HG02623 (cell line): ENCODE measurements around the gene CD2BP2.
"Not testable (repeated sequence)": the region's sequence is repeated elsewhere in the genome, so short reads cannot be mapped to it uniquely, and the experiment has no call there.

Source experiments
- ATAC-seq: cut with Tn5 transposase; IDR thresholded peaks from one replicate; pipeline ENCODE4 v1.9.1; 2021; ENCODE audit warnings: moderate library complexity; ENCODE audit not compliant: unreplicated experiment

The CD2BP2 gene

DNA sequence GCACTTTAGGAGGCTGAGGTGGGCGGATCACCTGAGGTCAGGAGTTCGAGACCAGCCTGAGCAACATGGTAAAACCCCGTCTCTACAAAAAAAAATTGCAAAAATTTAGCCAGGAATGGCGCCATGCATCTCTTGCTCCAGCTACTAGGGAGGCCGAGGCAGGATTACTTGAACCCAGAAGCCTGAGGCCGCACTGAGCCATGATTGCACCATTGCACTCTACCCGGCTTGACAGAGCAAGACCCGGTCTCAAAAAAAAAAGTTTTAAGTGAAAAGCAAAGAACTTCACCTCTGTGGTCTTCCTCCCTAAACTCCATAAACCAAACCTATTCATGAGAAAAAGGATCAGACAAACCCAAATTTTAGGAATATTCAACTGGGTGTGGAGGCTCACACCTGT, 7.0 kb downstream of the CD2BP2 start:
- no peak for ATAC-seq

DNA sequence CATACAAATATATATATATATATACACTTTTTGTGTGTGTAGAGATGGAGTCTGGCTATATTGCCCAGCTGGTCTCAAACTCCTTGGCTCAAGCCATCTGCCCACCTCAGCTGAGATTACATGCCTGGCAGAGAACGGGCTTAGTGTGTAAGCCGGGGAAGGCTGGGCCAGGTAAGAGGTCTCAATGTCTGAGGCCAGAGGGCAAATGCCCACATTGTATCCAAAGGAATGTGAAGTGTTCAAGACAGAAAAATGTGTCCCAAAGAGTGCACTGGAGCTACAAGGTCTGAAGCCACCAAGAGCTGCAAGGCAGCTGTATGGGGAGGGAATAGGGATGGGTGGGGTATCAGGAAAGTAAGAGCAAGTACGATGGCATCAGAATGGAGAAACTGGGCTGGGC, 8.8 kb downstream of the CD2BP2 start:
- no peak for ATAC-seq

- not testable (repeated sequence) for ATAC-seq
Observed at GRCh38 chr16:30343491-30343820, 11.7 kb downstream of the CD2BP2 start.

DNA sequence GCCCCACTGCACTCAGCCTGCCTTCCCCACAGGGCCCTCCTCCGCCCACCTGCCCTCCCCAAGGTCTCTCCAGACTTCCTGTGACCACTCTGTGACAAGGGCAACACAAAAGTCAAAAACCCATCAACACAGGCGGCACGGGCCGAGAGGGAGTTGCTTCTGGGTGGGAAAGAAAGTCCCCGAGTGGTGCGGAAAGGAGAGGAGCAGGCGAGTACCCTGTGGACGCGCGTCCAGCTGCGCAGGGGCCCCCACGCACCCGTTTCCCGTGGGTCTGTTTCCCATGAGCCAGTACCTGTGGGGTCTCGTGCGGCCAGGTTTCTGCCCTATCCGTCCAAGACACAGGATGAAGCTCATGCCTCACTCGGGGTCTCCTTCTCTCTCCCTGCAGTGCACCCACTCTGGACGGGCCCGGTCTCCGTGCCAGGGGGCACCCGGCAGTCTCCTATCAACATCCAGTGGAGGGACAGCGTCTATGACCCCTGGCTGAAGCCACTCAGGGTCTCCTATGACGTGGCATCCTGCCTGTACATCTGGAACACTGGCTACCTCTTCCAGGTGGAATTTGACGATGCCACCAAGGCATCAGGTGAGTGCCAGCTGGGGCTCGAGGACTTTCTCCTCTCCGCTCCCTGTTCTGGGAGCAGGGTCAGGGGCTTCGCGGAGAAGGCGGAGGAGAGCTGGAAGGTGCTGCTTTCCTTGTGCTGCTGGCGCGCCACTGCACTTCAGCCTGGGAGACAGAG, 12.2 kb downstream of the CD2BP2 start:
- no peak for ATAC-seq

DNA sequence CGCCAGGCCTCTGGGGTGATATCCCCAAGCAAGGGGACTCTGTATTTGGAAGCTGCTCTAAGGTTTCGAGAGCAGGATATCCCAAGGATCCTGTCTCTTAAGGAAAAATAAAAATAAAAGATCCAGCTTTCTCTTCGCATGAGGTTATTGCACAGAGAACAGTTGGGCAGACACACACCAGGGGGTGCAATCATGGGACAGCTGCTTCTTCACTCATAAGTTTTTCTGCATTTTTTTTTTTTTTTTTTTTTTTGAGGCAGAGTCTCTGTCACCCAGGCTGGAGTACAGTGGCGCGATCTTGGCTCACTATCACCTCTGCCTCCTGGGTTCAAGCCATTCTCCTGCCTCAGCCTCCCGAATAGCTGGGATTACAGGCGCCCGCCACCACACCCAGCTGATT, 13.1 kb downstream of the CD2BP2 start:
- not testable (repeated sequence) for ATAC-seq

DNA sequence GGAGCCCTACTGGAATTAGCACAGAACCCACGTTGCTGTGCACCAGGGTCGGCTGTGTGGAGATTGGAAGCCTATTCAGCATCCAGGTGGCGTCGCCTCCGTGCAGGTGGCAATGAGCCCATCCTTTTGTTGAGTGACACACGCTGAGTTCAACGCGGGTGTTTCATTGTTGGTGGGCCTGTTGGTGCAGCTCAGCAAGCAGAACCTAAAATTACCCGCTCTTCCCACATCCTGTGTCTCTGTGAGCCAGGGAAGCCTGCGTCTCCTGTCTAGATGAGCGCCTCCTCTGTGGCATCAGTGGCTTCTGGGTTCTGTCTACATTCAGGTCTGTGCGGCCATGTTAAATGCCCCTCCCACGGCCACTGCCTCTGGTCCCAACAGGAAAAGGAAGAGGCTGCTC, 14.5 kb downstream of the CD2BP2 start:
- no peak for ATAC-seq

DNA sequence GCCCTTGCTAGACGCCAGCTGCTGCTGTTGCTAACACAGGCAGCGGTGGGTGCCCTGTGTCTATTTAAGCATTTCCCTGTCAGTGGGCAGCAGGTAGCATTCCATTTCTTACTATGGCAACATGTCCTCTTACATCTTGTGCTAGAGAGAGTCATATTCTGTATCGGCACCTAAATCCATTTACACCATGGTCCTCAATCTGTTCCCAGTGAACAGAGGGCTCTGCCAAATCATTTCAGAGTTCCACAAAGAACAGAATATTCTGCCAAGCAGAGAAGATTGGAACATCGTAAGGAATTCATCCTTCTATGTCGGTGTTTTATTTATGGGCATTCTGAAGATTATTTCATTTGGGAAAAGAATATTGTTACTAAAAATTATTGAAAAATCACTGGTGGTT, 16.4 kb downstream of the CD2BP2 start:
- not testable (repeated sequence) for ATAC-seq

- not testable (repeated sequence) for ATAC-seq
Observed at GRCh38 chr16:30337964-30338357, 17.1 kb downstream of the CD2BP2 start.

DNA sequence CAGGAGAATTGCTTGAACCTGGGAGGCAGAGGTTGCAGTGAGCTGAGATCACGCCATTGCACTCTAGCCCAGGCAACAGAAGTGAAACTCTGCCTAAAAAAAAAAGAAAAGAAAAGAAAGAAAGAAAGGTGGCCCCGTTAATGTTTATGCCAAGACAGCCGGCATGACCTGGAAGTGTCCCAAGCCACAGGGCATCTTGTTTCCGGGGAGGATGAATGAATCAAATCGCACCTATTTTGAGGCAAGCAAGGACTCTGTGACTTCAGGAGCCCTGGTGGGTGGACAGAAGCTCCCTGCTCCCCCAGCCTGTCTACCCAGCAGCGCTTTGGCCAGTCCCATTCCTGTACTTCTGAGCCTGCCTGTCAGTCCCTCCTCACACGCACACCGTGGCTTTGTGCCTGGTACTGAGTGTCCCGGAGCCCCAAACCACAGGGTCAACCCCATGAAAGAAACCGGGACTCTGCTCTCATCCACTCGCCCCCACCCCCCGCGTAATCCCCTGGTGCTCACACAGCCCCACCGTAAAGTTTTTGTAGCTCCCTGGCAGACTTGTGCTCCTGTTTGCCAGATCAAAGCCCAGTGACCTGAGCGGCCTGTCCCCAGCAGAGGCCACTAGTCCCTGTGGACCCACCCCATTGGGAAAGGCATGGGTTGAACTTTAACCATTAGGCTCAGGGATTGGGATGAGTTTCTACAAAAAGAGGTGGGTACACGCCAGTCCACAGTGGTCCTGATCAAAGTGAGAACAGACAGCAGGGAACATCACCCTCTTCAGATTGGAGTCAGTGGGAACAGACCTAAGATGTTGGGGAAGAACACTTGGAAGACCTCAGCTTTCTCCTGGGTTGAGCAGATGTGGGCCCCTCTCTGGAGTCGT, 19.3 kb downstream of the CD2BP2 start:
- ATAC-seq: no peak

GRCh38 chr16:30335028-30335597, 20.0 kb downstream of the CD2BP2 start:
- ATAC-seq: peak; percentile 58

- peak; percentile 77 for ATAC-seq
Observed at GRCh38 chr16:30334473-30334989, 20.6 kb downstream of the CD2BP2 start.

- ATAC-seq: not testable (repeated sequence)
Observed at GRCh38 chr16:30324220-30324619, 30.9 kb downstream of the CD2BP2 start.

- ATAC-seq: not testable (repeated sequence)
Observed at GRCh38 chr16:30318647-30319046, 36.5 kb downstream of the CD2BP2 start.

- not testable (repeated sequence) for ATAC-seq
Observed at GRCh38 chr16:30310937-30311336, 44.2 kb downstream of the CD2BP2 start.

- not testable (repeated sequence) for ATAC-seq
Observed at GRCh38 chr16:30309255-30309654, 45.9 kb downstream of the CD2BP2 start.
